Measurements from ENCODE around the gene SLC26A8.
A peak's percentile ranks its signal among the peaks of the same experiment; 100 is the strongest.
"Not testable (repeated sequence)": the region's sequence is repeated elsewhere in the genome, so short reads cannot be mapped to it uniquely, and the experiment has no call there.

Gene SLC26A8

GRCh38 chr6:35916056-35916455 is 108.4 kb downstream of the SLC26A8 start:
- no peak for DNase-seq (ENCODE audit: insufficient read length)
- TF ChIP-seq POLR2AphosphoS5 (IDR thresholded peaks at IDR 0.05; ENCODE audit: low read depth, low read length), result no peak
- no peak for TF ChIP-seq TAF1 (IDR thresholded peaks at IDR 0.05; ENCODE audit: borderline replicate concordance, low read depth, low read length)
- no peak for FAIRE-seq

DNA sequence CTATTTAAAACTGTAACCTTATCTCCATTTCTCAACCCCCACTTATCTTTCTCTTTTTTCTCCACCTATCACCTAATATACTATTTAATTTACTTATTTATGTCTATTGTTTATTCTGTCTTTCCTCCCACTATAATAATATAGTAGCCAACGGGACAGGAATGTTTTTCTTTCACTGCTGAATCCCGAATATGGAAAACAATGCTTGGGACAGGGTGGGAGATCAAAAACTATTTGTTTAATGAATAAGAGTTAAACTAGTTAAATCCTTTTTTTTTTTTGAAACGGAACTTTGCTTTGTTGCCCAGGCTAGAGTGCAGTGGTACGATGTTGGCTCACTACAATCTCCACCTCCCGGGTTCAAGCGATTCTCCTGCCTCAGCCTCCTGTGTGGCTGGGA is 109.9 kb downstream of the SLC26A8 start:
- TF ChIP-seq POLR2AphosphoS5 (IDR thresholded peaks at IDR 0.05; ENCODE audit: low read depth, low read length) (no peak), TAF1 (IDR thresholded peaks at IDR 0.05; ENCODE audit: borderline replicate concordance, low read depth, low read length) (no peak), POLR2A (IDR thresholded peaks at IDR 0.05; ENCODE audit: low read depth, low read length) (no peak)
- FAIRE-seq (no peak), DNase-seq (ENCODE audit: insufficient read length) (no peak)

DNA sequence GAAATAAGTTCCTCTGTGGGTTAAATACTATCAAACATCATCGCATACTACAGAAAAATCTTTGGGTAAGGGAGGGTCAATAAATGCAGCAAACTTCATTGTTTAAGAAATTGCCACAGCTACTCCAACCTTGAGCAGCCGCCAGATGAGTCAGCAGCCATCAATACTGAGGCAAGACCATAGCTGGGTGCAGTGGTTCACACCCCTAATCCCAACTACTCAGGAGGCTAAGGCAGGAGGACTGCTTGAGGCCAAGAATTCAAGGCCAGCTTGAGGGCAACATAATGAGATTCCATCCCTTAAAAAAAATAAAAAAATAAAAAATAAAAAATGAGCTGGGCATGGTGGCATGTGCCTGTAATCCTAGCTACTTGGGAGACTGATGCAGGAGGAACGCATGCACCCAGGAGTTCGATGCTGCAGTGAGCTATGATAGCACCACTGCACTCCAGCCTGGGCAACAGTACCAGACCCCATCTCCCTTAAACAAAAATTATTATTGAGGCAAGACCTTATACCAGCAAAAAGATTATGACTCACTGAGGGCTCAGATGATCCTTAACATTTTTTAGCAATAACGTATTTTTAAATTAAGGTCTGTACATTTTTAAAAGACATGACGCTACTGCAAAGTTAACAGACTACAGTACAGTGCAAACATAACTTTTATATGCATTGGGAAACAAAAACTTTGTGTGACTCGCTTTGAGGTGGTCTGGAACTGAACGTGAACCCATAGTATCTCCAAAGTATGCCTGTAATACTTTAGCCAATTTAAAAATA is 112.4 kb downstream of the SLC26A8 start:
- DNase-seq (ENCODE audit: insufficient read length), result no peak
- TF ChIP-seq TAF1 (IDR thresholded peaks at IDR 0.05; ENCODE audit: borderline replicate concordance, low read depth, low read length) (no peak), POLR2AphosphoS5 (IDR thresholded peaks at IDR 0.05; ENCODE audit: low read depth, low read length) (no peak), POLR2A (IDR thresholded peaks at IDR 0.05; ENCODE audit: low read depth, low read length) (no peak)
- FAIRE-seq, result no peak

DNA sequence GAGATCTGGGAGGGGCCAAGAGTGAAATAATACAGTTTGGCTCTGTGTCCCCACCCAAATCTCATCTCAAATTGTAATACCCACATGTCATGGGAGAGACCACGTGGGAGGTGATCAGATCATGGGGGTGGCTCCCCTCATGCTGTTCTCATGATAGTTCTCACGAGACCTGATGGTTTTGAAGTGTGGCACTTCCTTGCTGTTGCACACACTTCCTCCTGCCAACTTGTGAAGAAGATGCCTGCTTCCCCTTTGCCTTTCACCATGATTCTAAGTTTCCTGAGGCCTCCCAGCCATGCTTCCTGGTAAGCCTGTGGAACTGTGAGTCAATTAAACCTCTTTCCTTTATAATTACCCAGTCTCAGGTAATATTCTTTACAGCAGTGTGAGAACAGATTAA is 114.9 kb downstream of the SLC26A8 start:
- FAIRE-seq; DNase-seq (ENCODE audit: insufficient read length): not testable (repeated sequence)

GRCh38 chr6:35908753-35909401 is 115.6 kb downstream of the SLC26A8 start:
- DNase-seq (ENCODE audit: insufficient read length); FAIRE-seq: not testable (repeated sequence)

DNA sequence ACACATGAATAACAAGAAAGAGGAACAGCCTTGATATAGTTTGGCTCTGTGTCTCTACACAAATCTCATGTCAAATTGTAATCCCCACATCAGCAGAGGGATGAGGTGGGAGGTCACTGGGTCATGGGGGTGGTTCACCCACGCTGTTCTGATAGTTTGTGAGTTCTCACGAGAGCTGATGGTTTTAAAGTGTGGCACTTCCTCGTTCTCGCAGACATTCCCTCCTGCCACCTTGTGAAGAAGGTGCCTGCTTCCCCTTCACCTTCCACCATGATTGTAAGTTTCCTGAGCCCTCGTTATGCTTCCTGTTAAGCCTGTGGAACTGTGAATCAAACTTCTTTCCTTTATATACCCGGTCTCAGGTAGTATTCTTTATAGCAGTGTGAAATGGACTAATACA is 116.7 kb downstream of the SLC26A8 start:
- FAIRE-seq, result no peak
- DNase-seq (ENCODE audit: insufficient read length), result no peak
- peak; percentile 27; the same call in 1 of the 2 replicates for TF ChIP-seq POLR2A (IDR thresholded peaks at IDR 0.05; ENCODE audit: low read depth, low read length)
- TF ChIP-seq POLR2AphosphoS5 (IDR thresholded peaks at IDR 0.05; ENCODE audit: low read depth, low read length), result no peak

DNA sequence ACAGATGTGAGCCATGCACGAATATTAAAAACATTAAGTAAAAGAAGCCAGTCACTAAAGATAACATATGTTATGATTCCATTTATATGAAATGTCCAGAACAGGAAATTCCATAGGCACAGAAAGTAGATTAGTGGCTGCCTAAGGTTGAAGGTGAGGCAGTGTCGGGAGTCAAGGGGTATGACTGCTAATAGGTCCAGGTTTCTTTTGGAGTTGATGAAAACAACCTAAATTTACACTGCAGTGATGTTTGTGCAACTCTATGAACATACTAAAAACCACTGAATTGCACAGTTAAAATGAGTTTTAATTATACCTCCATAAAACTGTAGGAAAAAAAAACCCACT is 118.0 kb downstream of the SLC26A8 start:
- FAIRE-seq, result no peak
- no peak for DNase-seq (ENCODE audit: insufficient read length)
- TF ChIP-seq TAF1 (IDR thresholded peaks at IDR 0.05; ENCODE audit: borderline replicate concordance, low read depth, low read length), result no peak

GRCh38 chr6:35905841-35906498 is 118.5 kb downstream of the SLC26A8 start:
- DNase-seq (ENCODE audit: insufficient read length), result no peak
- TF ChIP-seq POLR2AphosphoS5 (IDR thresholded peaks at IDR 0.05; ENCODE audit: low read depth, low read length) (no peak), TAF1 (IDR thresholded peaks at IDR 0.05; ENCODE audit: borderline replicate concordance, low read depth, low read length) (no peak), POLR2A (IDR thresholded peaks at IDR 0.05; ENCODE audit: low read depth, low read length) (no peak)
- no peak for FAIRE-seq

DNA sequence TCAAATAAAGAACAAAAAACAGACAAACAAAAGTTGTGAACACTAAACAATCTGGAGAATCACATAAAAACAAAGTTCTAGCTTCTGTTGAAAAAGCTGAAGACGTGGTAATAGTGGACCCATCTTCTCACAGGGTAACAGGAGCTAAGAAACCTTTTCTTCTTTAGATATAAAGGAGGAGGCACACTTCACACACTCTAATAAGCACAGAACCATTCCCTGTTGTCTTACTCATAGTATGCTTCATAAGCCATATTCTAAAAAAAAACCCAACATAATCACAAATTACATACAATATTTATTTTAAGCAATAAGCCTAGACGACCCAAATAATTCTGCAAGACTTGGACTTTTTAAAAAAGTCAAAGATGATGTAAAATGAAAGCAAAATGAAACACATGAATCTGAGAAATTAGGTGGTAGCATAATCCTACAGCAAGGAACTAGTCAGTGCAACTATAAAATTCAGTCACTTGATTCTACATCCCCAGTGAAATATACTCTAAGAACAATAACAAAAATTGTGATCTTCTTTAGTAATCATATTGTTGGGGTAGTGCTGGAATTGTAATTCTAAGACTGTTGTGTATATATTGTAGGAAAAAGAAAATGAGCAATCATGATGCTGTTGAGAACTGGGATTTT is 119.2 kb downstream of the SLC26A8 start:
- FAIRE-seq (no peak), DNase-seq (ENCODE audit: insufficient read length) (no peak)
- TF ChIP-seq POLR2A (IDR thresholded peaks at IDR 0.05; ENCODE audit: low read depth, low read length) (no peak), TAF1 (IDR thresholded peaks at IDR 0.05; ENCODE audit: borderline replicate concordance, low read depth, low read length) (no peak), POLR2AphosphoS5 (IDR thresholded peaks at IDR 0.05; ENCODE audit: low read depth, low read length) (no peak)

DNA sequence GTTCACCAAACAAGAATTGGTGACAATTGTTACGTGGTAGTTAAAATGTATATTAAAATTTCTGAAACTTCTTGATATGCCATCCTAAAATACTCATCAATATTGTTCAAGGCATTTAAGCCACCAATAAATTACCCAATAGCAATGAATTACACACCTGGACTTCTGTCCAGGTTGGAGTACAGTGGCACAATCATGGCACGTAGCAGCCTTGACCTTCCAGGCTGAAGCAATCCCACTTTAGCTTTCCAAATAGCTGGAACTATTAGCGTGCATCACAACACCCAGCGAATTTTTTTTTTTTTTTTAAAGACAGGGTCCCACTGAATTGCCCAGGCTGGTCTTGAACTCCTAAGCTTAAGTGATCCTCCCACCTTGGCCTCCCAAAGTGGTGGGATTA is 120.8 kb downstream of the SLC26A8 start:
- FAIRE-seq (no peak), DNase-seq (ENCODE audit: insufficient read length) (no peak)
- TF ChIP-seq POLR2AphosphoS5 (IDR thresholded peaks at IDR 0.05; ENCODE audit: low read depth, low read length) (no peak), POLR2A (IDR thresholded peaks at IDR 0.05; ENCODE audit: low read depth, low read length) (no peak), TAF1 (IDR thresholded peaks at IDR 0.05; ENCODE audit: borderline replicate concordance, low read depth, low read length) (no peak)

DNA sequence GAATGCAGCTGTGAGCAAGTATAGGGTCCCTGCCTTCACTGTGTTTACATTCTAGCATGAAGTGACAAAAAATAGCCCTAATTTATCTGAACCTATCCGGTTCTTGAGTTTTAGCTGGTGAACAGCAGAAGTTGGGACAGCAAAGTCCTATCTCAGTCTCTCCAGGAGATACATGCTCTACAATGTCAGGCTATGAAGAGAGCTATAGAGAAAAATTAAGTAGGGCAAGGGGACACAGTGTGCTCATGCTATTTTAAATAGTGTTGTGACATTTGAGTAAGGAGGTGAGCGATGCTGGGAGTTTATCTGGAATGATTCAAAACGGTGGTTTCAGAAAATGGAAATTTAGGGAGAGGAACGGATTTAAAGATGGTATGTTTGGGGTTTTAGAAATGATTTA is 124.0 kb downstream of the SLC26A8 start:
- TF ChIP-seq POLR2A (IDR thresholded peaks at IDR 0.05; ENCODE audit: low read depth, low read length) (no peak), POLR2AphosphoS5 (IDR thresholded peaks at IDR 0.05; ENCODE audit: low read depth, low read length) (no peak), TAF1 (IDR thresholded peaks at IDR 0.05; ENCODE audit: borderline replicate concordance, low read depth, low read length) (no peak)
- DNase-seq (ENCODE audit: insufficient read length) (no peak), FAIRE-seq (no peak)

DNA sequence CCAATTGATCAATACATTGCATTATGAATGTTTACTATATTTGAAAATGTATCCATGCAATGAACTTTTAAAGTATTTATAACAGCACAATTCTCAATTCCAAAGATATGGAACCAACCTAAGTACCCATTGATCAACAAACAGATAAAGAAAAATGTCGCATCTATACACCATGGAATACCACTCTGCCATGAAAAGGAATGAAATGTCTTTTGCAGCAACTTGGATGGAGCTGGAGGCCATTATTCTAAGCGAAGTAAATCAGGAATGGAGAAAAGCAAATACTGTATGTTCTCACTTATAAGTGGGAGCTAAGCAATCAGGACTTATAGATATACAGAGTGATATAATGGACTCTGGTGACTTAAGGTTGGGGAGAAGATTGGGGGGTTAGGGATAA is 126.4 kb downstream of the SLC26A8 start:
- FAIRE-seq, result no peak
- DNase-seq (ENCODE audit: insufficient read length), result no peak
- TF ChIP-seq POLR2A (IDR thresholded peaks at IDR 0.05; ENCODE audit: low read depth, low read length) (no peak), TAF1 (IDR thresholded peaks at IDR 0.05; ENCODE audit: borderline replicate concordance, low read depth, low read length) (no peak), POLR2AphosphoS5 (IDR thresholded peaks at IDR 0.05; ENCODE audit: low read depth, low read length) (no peak)
